ENCODE data around the gene TXNDC15.
A peak's percentile ranks its signal among the peaks of the same experiment; 100 is the strongest.
"Not testable (repeated sequence)": the region's sequence is repeated elsewhere in the genome, so short reads cannot be mapped to it uniquely, and the experiment has no call there.

The TXNDC15 gene

GRCh38 chr5:134904610-134905245 lies 30.6 kb downstream of the TXNDC15 start, which contains the start of gene PCBD2:
Gene PCBD2 (plus strand): TSS chr5:134905131. CDS start chr5:134905140, 9 bp downstream.
- Histone ChIP-seq H2BK15ac (ENCODE audit: low read length) (peak within 1 kb of the TSS; percentile 58), H3K9me3 (replicated peaks in 1 of 2; ENCODE audit: control insufficient read depth in 2 of 2, insufficient read depth in 1 of 2, low read depth in 1 of 2, low read length in 2 of 2) (no peaks in the 10 kb centered on the region), H3K4me1 (ENCODE audit: control insufficient read depth in 2 of 2, insufficient read depth in 1 of 2, low read depth in 1 of 2, low read length in 2 of 2) (peaks cover 0 to 2% of the 10 kb centered on the region in 2 donors), H2AK5ac (ENCODE audit: low read depth, low read length) (peak within 1 kb of the TSS; percentile 70), H3K79me1 (ENCODE audit: low read depth, low read length) (no peaks in the 10 kb centered on the region), H2BK12ac (ENCODE audit: low read length) (no peak within 1 kb of the TSS), H3K4me2 (ENCODE audit: insufficient read depth, low read length, poor library complexity, severe bottlenecking) (peak within 1 kb of the TSS; percentile 91), H3K18ac (ENCODE audit: low read length) (peak within 1 kb of the TSS; percentile 90), H3K14ac (ENCODE audit: low read length) (no peak within 1 kb of the TSS), H2BK120ac (ENCODE audit: low read depth, low read length) (no peak within 1 kb of the TSS), H3K27ac (replicated peaks; ENCODE audit: low read length) (peak within 1 kb of the TSS; percentile 57), H3K9ac (ENCODE audit: low read depth, low read length, poor library complexity) (peak within 1 kb of the TSS; percentile 86), H3K27me3 (ENCODE audit: control insufficient read depth in 3 of 3, insufficient read depth in 3 of 3, low read depth in 1 of 3, low read length in 3 of 3) (no peaks in the 10 kb centered on the region), H4K91ac (ENCODE audit: low read depth, low read length, poor library complexity) (no peak within 1 kb of the TSS), H3K4ac (ENCODE audit: low read length) (no peak within 1 kb of the TSS), H3K4me3 (ENCODE audit: low read length in 2 of 2) (peak within 1 kb of the TSS; percentile 75 to 91), H2BK5ac (ENCODE audit: low read length) (peak within 1 kb of the TSS; percentile 35), H3K36me3 (replicated peaks in 1 of 2; ENCODE audit: control insufficient read depth in 2 of 2, insufficient read depth in 2 of 2, low read length in 2 of 2) (peaks cover 0 to 23% of the 10 kb centered on the region in 2 donors), H2AFZ (ENCODE audit: low read length) (peak within 1 kb of the TSS; percentile 100), H4K8ac (ENCODE audit: low read depth, low read length) (no peak within 1 kb of the TSS), H3K23ac (ENCODE audit: low read depth, low read length, poor library complexity) (peak within 1 kb of the TSS; percentile 96)
- DNase-seq (ENCODE audit: low spot score), result peak; percentile 81
- WGBS, 2 donors (ENCODE audit: extremely low coverage in 2 of 2, insufficient read length in 2 of 2, insufficient replicate concordance in 1 of 2), result no CpG with 5 or more reads among the region's 84 CpGs

- Histone ChIP-seq H2BK12ac (ENCODE audit: low read length) (no peak overlapping the region), H4K91ac (ENCODE audit: low read depth, low read length, poor library complexity) (no peak overlapping the region), H3K9ac (ENCODE audit: low read depth, low read length, poor library complexity) (no peak overlapping the region), H3K4ac (ENCODE audit: low read length) (no peak overlapping the region), H3K18ac (ENCODE audit: low read length) (peak overlapping the region; percentile 17), H3K23ac (ENCODE audit: low read depth, low read length, poor library complexity) (peak overlapping the region; percentile 96), H3K27ac (replicated peaks; ENCODE audit: low read length) (no peak overlapping the region), H3K14ac (ENCODE audit: low read length) (no peak overlapping the region), H2BK15ac (ENCODE audit: low read length) (no peak overlapping the region), H3K9me3 (replicated peaks in 1 of 2; ENCODE audit: control insufficient read depth in 2 of 2, insufficient read depth in 1 of 2, low read depth in 1 of 2, low read length in 2 of 2) (no peaks in the 10 kb centered on the region), H2BK120ac (ENCODE audit: low read depth, low read length) (no peak overlapping the region), H3K36me3 (replicated peaks in 1 of 2; ENCODE audit: control insufficient read depth in 2 of 2, insufficient read depth in 2 of 2, low read length in 2 of 2) (peaks cover 0 to 24% of the 10 kb centered on the region in 2 donors), H2AFZ (ENCODE audit: low read length) (peak overlapping the region; percentile 100), H3K4me1 (ENCODE audit: control insufficient read depth in 2 of 2, insufficient read depth in 1 of 2, low read depth in 1 of 2, low read length in 2 of 2) (peaks cover 0 to 2% of the 10 kb centered on the region in 2 donors), H2AK5ac (ENCODE audit: low read depth, low read length) (no peak overlapping the region), H4K8ac (ENCODE audit: low read depth, low read length) (no peak overlapping the region), H2BK5ac (ENCODE audit: low read length) (no peak overlapping the region), H3K4me2 (ENCODE audit: insufficient read depth, low read length, poor library complexity, severe bottlenecking) (peak overlapping the region; percentile 91), H3K4me3 (ENCODE audit: low read length in 2 of 2) (peak overlapping the region; percentile 75 to 91), H3K27me3 (ENCODE audit: control insufficient read depth in 3 of 3, insufficient read depth in 3 of 3, low read depth in 1 of 3, low read length in 3 of 3) (no peaks in the 10 kb centered on the region), H3K79me1 (ENCODE audit: low read depth, low read length) (no peaks in the 10 kb centered on the region)
- no CpG with 5 or more reads among the region's 54 CpGs for WGBS, 2 donors (ENCODE audit: extremely low coverage in 2 of 2, insufficient read length in 2 of 2, insufficient replicate concordance in 1 of 2)
- DNase-seq (ENCODE audit: low spot score), result peak; percentile 36
Measured at GRCh38 chr5:134905246-134905996, 31.2 kb downstream of the TXNDC15 start.

GRCh38 chr5:134906811-134907210 lies 32.6 kb downstream of the TXNDC15 start:
- H3K36me3 ChIP-seq (replicated peaks in 1 of 2; ENCODE audit: control insufficient read depth in 2 of 2, insufficient read depth in 2 of 2, low read length in 2 of 2), result peaks cover 0 to 38% of the 10 kb centered on the region in 2 donors
- H2BK5ac ChIP-seq (ENCODE audit: low read length), result no peak overlapping the region
- H3K9ac ChIP-seq (ENCODE audit: low read depth, low read length, poor library complexity), result no peak overlapping the region
- H3K4ac ChIP-seq (ENCODE audit: low read length), result no peak overlapping the region
- H3K27ac ChIP-seq (replicated peaks; ENCODE audit: low read length), result no peak overlapping the region
- H3K4me1 ChIP-seq (ENCODE audit: control insufficient read depth in 2 of 2, insufficient read depth in 1 of 2, low read depth in 1 of 2, low read length in 2 of 2), result peaks cover 0 to 2% of the 10 kb centered on the region in 2 donors
- no peaks in the 10 kb centered on the region for H3K27me3 ChIP-seq (ENCODE audit: control insufficient read depth in 3 of 3, insufficient read depth in 3 of 3, low read depth in 1 of 3, low read length in 3 of 3)
- no peak overlapping the region for H2AFZ ChIP-seq (ENCODE audit: low read length)
- no peak for DNase-seq (ENCODE audit: low spot score)
- no peak overlapping the region for H4K91ac ChIP-seq (ENCODE audit: low read depth, low read length, poor library complexity)
- H3K18ac ChIP-seq (ENCODE audit: low read length), result no peak overlapping the region
- H2AK5ac ChIP-seq (ENCODE audit: low read depth, low read length), result no peak overlapping the region
- H3K9me3 ChIP-seq (replicated peaks in 1 of 2; ENCODE audit: control insufficient read depth in 2 of 2, insufficient read depth in 1 of 2, low read depth in 1 of 2, low read length in 2 of 2), result no peaks in the 10 kb centered on the region
- H3K14ac ChIP-seq (ENCODE audit: low read length), result no peak overlapping the region
- H3K79me1 ChIP-seq (ENCODE audit: low read depth, low read length), result no peaks in the 10 kb centered on the region
- no peak overlapping the region for H4K8ac ChIP-seq (ENCODE audit: low read depth, low read length)
- no peak overlapping the region for H2BK12ac ChIP-seq (ENCODE audit: low read length)
- no peak overlapping the region for H3K4me3 ChIP-seq (ENCODE audit: low read length in 2 of 2)
- H3K4me2 ChIP-seq (ENCODE audit: insufficient read depth, low read length, poor library complexity, severe bottlenecking), result no peak overlapping the region
- no peak overlapping the region for H2BK15ac ChIP-seq (ENCODE audit: low read length)
- no peak overlapping the region for H2BK120ac ChIP-seq (ENCODE audit: low read depth, low read length)
- no peak overlapping the region for H3K23ac ChIP-seq (ENCODE audit: low read depth, low read length, poor library complexity)
- no CpG with 5 or more reads among the region's 1 CpG for WGBS, 2 donors (ENCODE audit: extremely low coverage in 2 of 2, insufficient read length in 2 of 2, insufficient replicate concordance in 1 of 2)

- not testable (repeated sequence) for H3K4me1 ChIP-seq (ENCODE audit: control insufficient read depth in 2 of 2, insufficient read depth in 1 of 2, low read depth in 1 of 2, low read length in 2 of 2); H3K79me1 ChIP-seq (ENCODE audit: low read depth, low read length); H3K9me3 ChIP-seq (replicated peaks in 1 of 2; ENCODE audit: control insufficient read depth in 2 of 2, insufficient read depth in 1 of 2, low read depth in 1 of 2, low read length in 2 of 2); H4K91ac ChIP-seq (ENCODE audit: low read depth, low read length, poor library complexity); H3K23ac ChIP-seq (ENCODE audit: low read depth, low read length, poor library complexity); DNase-seq (ENCODE audit: low spot score); H2BK5ac ChIP-seq (ENCODE audit: low read length); H2AFZ ChIP-seq (ENCODE audit: low read length); H2BK120ac ChIP-seq (ENCODE audit: low read depth, low read length); H3K9ac ChIP-seq (ENCODE audit: low read depth, low read length, poor library complexity); H3K14ac ChIP-seq (ENCODE audit: low read length); H4K8ac ChIP-seq (ENCODE audit: low read depth, low read length); H3K18ac ChIP-seq (ENCODE audit: low read length); H2AK5ac ChIP-seq (ENCODE audit: low read depth, low read length); H3K4ac ChIP-seq (ENCODE audit: low read length); H3K4me3 ChIP-seq (ENCODE audit: low read length in 2 of 2); H3K27ac ChIP-seq (replicated peaks; ENCODE audit: low read length); H3K27me3 ChIP-seq (ENCODE audit: control insufficient read depth in 3 of 3, insufficient read depth in 3 of 3, low read depth in 1 of 3, low read length in 3 of 3); H2BK15ac ChIP-seq (ENCODE audit: low read length); H3K4me2 ChIP-seq (ENCODE audit: insufficient read depth, low read length, poor library complexity, severe bottlenecking); H2BK12ac ChIP-seq (ENCODE audit: low read length)
- peaks cover 0 to 72% of the 10 kb centered on the region in 2 donors for H3K36me3 ChIP-seq (replicated peaks in 1 of 2; ENCODE audit: control insufficient read depth in 2 of 2, insufficient read depth in 2 of 2, low read length in 2 of 2)
- no CpG with 5 or more reads among the region's 2 CpGs for WGBS, 2 donors (ENCODE audit: extremely low coverage in 2 of 2, insufficient read length in 2 of 2, insufficient replicate concordance in 1 of 2)
Measured at GRCh38 chr5:134910752-134911151, 36.6 kb downstream of the TXNDC15 start.

All from neuronal stem cell (in vitro differentiated cells).